LHCN-M2 (cell line): Measurements from ENCODE around the gene TFDP1. TPM values are rescaled to one million over a fixed set of nuclear protein-coding genes. Genes with fewer than 3 reads are reported as not detected.
"Not testable (repeated sequence)": the region's sequence is repeated elsewhere in the genome, so short reads cannot be mapped to it uniquely, and the experiment has no call there.

ENCODE experiments used
- DNase-seq: peaks from one replicate; pipeline ENCODE4 v3.0.0-alpha.2; 2012; ENCODE audit warnings: low read depth
- total RNA-seq: library from RNA; depleted of rRNA; stranded (reverse); fragments of >200 nt; gene quantifications from 2 replicates; pipeline ENCODE4 v1.2.3, GENCODE V29; 2014

TFDP1 gene
- total RNA-seq, 1 experiment from 2014 or later, result 146 TPM

- DNase-seq, result peak; percentile 22
Measured at GRCh38 chr13:113616991-113617749, 32.6 kb downstream of the TFDP1 start.

GRCh38 chr13:113617961-113618360 lies 33.4 kb downstream of the TFDP1 start:
- DNase-seq, result no peak

GRCh38 chr13:113618455-113618854 lies 33.9 kb downstream of the TFDP1 start:
- no peak for DNase-seq

- DNase-seq, result no peak
Measured at GRCh38 chr13:113620036-113620796, 35.7 kb downstream of the TFDP1 start.

- no peak for DNase-seq
Measured at GRCh38 chr13:113621046-113621445, 36.5 kb downstream of the TFDP1 start.

- DNase-seq, result peak; percentile 23
Measured at GRCh38 chr13:113621498-113621897, 36.9 kb downstream of the TFDP1 start.

GRCh38 chr13:113621986-113622550 lies 37.5 kb downstream of the TFDP1 start:
- not testable (repeated sequence) for DNase-seq

GRCh38 chr13:113622791-113623490 lies 38.4 kb downstream of the TFDP1 start:
- DNase-seq, result no peak

GRCh38 chr13:113623491-113624234 lies 39.1 kb downstream of the TFDP1 start:
- no peak for DNase-seq

- no peak for DNase-seq
Measured at GRCh38 chr13:113624235-113624587, 39.7 kb downstream of the TFDP1 start.

GRCh38 chr13:113624640-113625304 lies 40.2 kb downstream of the TFDP1 start:
- not testable (repeated sequence) for DNase-seq

- DNase-seq, result peak; percentile 24
Measured at GRCh38 chr13:113625965-113626721, 41.6 kb downstream of the TFDP1 start.

- no peak for DNase-seq
Measured at GRCh38 chr13:113627136-113627535, 42.6 kb downstream of the TFDP1 start.

- no peak for DNase-seq
Measured at GRCh38 chr13:113628291-113629270, 44.0 kb downstream of the TFDP1 start.

GRCh38 chr13:113629866-113630265 lies 45.3 kb downstream of the TFDP1 start:
- DNase-seq, result no peak

- no peak for DNase-seq
Measured at GRCh38 chr13:113630296-113630695, 45.7 kb downstream of the TFDP1 start.

GRCh38 chr13:113630804-113631203 lies 46.3 kb downstream of the TFDP1 start:
- DNase-seq, result no peak

GRCh38 chr13:113631341-113632095 lies 47.0 kb downstream of the TFDP1 start:
- no peak for DNase-seq
